B cell (primary cell): ENCODE results near the gene TMEM80.

Experiments used
- CTCF ChIP-seq: fragments of 200-600 bp; IDR thresholded peaks from one replicate; pipeline ENCODE4 v1.8.0; 2022; ENCODE audit warnings: antibody characterized with exemption, mild to moderate bottlenecking
- EZH2 ChIP-seq: IDR thresholded peaks from 2 replicates; pipeline ENCODE4 v1.6.1; 2012; ENCODE audit warnings: borderline replicate concordance, low read depth, mild to moderate bottlenecking, moderate library complexity, low read length; ENCODE audit not compliant: insufficient read depth, poor library complexity, severe bottlenecking

GRCh38 chr11:704781-705645 lies 9.4 kb downstream of the TMEM80 start:
- no peak for TF ChIP-seq EZH2
- no peak for TF ChIP-seq CTCF
